ENCODE measurements around the gene TSN. TPM values are rescaled to one million over a fixed set of nuclear protein-coding genes. Genes with fewer than 3 reads are reported as not detected.

The TSN gene
- total RNA-seq, 2 experiments from 2014 or later: 49.1 to 50.9 TPM

DNA sequence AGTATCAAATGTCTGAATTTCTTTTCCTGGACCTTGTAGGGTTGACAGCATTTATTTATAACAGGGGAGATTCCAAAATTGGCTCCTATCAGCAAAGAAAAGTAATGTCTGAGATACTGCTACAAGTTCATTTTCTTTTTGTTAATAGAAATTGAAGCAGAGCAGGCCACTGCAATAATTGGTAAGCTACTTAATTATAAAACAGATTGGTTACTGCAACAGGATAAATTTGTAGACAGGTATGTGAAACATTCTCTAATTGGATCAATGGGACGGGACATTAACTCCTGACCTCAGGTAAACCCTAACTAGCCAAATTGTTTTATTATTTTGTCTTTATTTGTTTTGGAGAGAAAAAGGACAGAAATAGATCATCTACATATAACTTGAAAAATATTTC is 39.3 kb upstream of the TSN start:
- intact Hi-C loops (cut with DNase I, micrococcal nuclease): loop anchor here in 1 of 2 experiments (5.0 kb wide), 1 partner anchor 64 kb away; no protein-coding TSS in a partner anchor
- H3K36me3 Mint-ChIP-seq (ENCODE audit: low read depth): no peaks in the 10 kb centered on the region
- no peaks in the 10 kb centered on the region for H3K27me3 Mint-ChIP-seq
- Histone ChIP-seq H3K27me3 (ENCODE audit: control insufficient read depth in 1 of 2, insufficient read depth in 2 of 2, low read length in 2 of 2) (no peaks in the 10 kb centered on the region), H3K4me3 (ENCODE audit: low read length) (no peak overlapping the region), H3K27ac (ENCODE audit: low read depth in 1 of 2, low read length in 2 of 2) (no peak overlapping the region), H3K4me1 (ENCODE audit: insufficient read depth, low read length) (peaks cover 8% of the 10 kb centered on the region), H3K36me3 (ENCODE audit: insufficient read depth, low read length) (no peaks in the 10 kb centered on the region), H3K9me3 (ENCODE audit: control insufficient read depth in 1 of 2, insufficient read depth in 1 of 2, low read length in 2 of 2) (no peaks in the 10 kb centered on the region)
- POLR2A ChIA-PET: no interaction called here
- peaks cover 6% of the 10 kb centered on the region for H3K4me1 Mint-ChIP-seq (ENCODE audit: low read depth)
- ATAC-seq (ENCODE audit: poor library complexity): no peak
- TF ChIP-seq, protein P1, sequence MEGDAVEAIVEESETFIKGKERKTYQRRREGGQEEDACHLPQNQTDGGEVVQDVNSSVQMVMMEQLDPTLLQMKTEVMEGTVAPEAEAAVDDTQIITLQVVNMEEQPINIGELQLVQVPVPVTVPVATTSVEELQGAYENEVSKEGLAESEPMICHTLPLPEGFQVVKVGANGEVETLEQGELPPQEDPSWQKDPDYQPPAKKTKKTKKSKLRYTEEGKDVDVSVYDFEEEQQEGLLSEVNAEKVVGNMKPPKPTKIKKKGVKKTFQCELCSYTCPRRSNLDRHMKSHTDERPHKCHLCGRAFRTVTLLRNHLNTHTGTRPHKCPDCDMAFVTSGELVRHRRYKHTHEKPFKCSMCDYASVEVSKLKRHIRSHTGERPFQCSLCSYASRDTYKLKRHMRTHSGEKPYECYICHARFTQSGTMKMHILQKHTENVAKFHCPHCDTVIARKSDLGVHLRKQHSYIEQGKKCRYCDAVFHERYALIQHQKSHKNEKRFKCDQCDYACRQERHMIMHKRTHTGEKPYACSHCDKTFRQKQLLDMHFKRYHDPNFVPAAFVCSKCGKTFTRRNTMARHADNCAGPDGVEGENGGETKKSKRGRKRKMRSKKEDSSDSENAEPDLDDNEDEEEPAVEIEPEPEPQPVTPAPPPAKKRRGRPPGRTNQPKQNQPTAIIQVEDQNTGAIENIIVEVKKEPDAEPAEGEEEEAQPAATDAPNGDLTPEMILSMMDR (IDR thresholded peaks at IDR 0.05): no peak
- no peak for DNase-seq
- no peak overlapping the region for H3K27ac Mint-ChIP-seq
- H3K4me3 Mint-ChIP-seq: no peak overlapping the region
- CTCF ChIA-PET: interaction anchor here (0.6 to 1.0 kb wide), 2 partner anchors 94 to 185 kb away, joined by 3 to 4 read pairs; partner anchors contain the start of gene RNU4ATAC
- H3K9me3 Mint-ChIP-seq: no peaks in the 10 kb centered on the region

DNA sequence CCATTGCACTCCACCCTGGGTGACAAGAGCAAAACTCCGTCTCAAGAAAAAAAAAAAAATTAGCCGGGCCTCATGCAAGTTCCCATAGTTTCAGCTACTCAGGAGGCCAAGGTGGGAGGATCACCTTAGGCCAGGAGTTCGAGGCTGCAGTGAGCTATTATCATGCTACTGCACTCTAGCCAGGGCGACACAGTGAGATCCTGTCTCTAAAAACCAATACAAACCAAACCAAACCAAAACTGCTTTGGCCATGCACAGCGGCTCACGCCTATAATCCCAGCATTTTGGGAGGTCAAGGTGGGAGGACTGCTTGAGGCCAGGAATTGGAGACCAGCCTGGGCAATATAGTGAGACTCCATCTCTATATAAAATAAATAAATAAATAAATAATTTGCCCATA is 37.9 kb upstream of the TSN start:
- Histone ChIP-seq H3K27me3 (ENCODE audit: control insufficient read depth in 1 of 2, insufficient read depth in 2 of 2, low read length in 2 of 2) (no peaks in the 10 kb centered on the region), H3K27ac (ENCODE audit: low read depth in 1 of 2, low read length in 2 of 2) (no peak overlapping the region), H3K4me1 (ENCODE audit: insufficient read depth, low read length) (peaks cover 8% of the 10 kb centered on the region), H3K9me3 (ENCODE audit: control insufficient read depth in 1 of 2, insufficient read depth in 1 of 2, low read length in 2 of 2) (no peaks in the 10 kb centered on the region), H3K36me3 (ENCODE audit: insufficient read depth, low read length) (no peaks in the 10 kb centered on the region), H3K4me3 (ENCODE audit: low read length) (no peak overlapping the region)
- no peak for DNase-seq
- no peak for ATAC-seq (ENCODE audit: poor library complexity)
- intact Hi-C loops (cut with DNase I, micrococcal nuclease): loop anchor here in 1 of 2 experiments (5.0 kb wide), 1 partner anchor 65 kb away; no protein-coding TSS in a partner anchor
- Mint-ChIP-seq H3K27me3 (no peaks in the 10 kb centered on the region), H3K27ac (no peak overlapping the region), H3K36me3 (ENCODE audit: low read depth) (no peaks in the 10 kb centered on the region), H3K4me3 (no peak overlapping the region), H3K4me1 (ENCODE audit: low read depth) (peaks cover 6% of the 10 kb centered on the region), H3K9me3 (no peaks in the 10 kb centered on the region)
- TF ChIP-seq, protein P1 (IDR thresholded peaks at IDR 0.05): no peak
- ChIA-PET CTCF (interaction anchor here (1.1 to 1.9 kb wide), 3 partner anchors 67 to 315 kb away, joined by 3 to 10 read pairs (median 7); partner anchors contain the start of gene CLASP1), POLR2A (interaction anchor here (1.5 to 3.5 kb wide), 2 partner anchors 187 to 315 kb away, joined by 6 to 28 read pairs; partner anchors contain the start of gene RNU4ATAC)

DNA sequence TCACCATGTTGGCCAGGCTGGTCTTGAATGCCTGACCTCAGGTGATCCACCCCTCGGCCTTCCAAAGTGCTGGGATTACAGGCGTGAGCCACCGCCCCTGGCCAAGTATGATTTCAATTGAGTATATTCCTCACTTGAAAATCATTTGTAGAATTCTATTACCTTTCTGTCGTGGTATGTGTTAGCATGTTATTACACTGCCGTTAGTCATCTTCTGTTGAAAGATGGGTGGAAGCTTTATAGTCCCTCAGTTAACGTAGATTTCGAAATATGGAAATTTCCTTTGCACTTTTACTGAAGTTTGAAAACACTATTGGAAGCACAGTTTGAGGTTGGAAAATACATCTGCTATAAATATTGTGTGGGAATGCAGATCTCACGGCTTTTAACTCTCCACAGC is 33.5 kb upstream of the TSN start:
- H3K27me3 ChIP-seq (ENCODE audit: control insufficient read depth in 1 of 2, insufficient read depth in 2 of 2, low read length in 2 of 2): no peaks in the 10 kb centered on the region
- H3K27ac ChIP-seq (ENCODE audit: low read depth in 1 of 2, low read length in 2 of 2): no peak overlapping the region
- no peaks in the 10 kb centered on the region for H3K9me3 Mint-ChIP-seq
- TF ChIP-seq, protein P1 (IDR thresholded peaks at IDR 0.05): no peak
- H3K4me3 ChIP-seq (ENCODE audit: low read length): no peak overlapping the region
- intact Hi-C loops (cut with DNase I, micrococcal nuclease): no loop called here
- peaks cover 14% of the 10 kb centered on the region for H3K36me3 Mint-ChIP-seq (ENCODE audit: low read depth)
- peaks cover 12% of the 10 kb centered on the region for H3K36me3 ChIP-seq (ENCODE audit: insufficient read depth, low read length)
- ChIA-PET POLR2A (interaction anchor here (1.0 to 1.9 kb wide), 3 partner anchors 10 to 191 kb away, joined by 4 to 5 read pairs (median 4); partner anchors contain the start of genes CLASP1 and RNU4ATAC), CTCF (interaction anchor here (1.0 kb wide), 1 partner anchor 191 kb away, joined by 3 read pairs; the partner anchor contains the start of gene RNU4ATAC)
- peaks cover 6% of the 10 kb centered on the region for H3K4me1 Mint-ChIP-seq (ENCODE audit: low read depth)
- no peaks in the 10 kb centered on the region for H3K27me3 Mint-ChIP-seq
- ATAC-seq (ENCODE audit: poor library complexity) (no peak), DNase-seq (no peak)
- H3K9me3 ChIP-seq (ENCODE audit: control insufficient read depth in 1 of 2, insufficient read depth in 1 of 2, low read length in 2 of 2): no peaks in the 10 kb centered on the region
- no peak overlapping the region for H3K4me3 Mint-ChIP-seq
- no peak overlapping the region for H3K27ac Mint-ChIP-seq
- peaks cover 8% of the 10 kb centered on the region for H3K4me1 ChIP-seq (ENCODE audit: insufficient read depth, low read length)

Measured in CD4-positive, alpha-beta T cell (primary cell).